WTC11 (cell line): ENCODE results near the gene DISC1.

Source experiments
- CREB1 ChIP-seq: sonication (generic); formaldehyde crosslinking; IDR thresholded peaks from 2 replicates; pipeline ENCODE4 v1.8.0; 2023; ENCODE audit warnings: mild to moderate bottlenecking, missing genetic modification reagents
- CREM ChIP-seq: sonication (generic); formaldehyde crosslinking; IDR thresholded peaks from 2 replicates; pipeline ENCODE4 v1.8.1; 2022; ENCODE audit warnings: mild to moderate bottlenecking, missing genetic modification reagents, moderate library complexity
- ELF4 ChIP-seq: sonication (generic); formaldehyde crosslinking; IDR thresholded peaks from 2 replicates; pipeline ENCODE4 v1.8.1; 2022; ENCODE audit warnings: low read depth, mild to moderate bottlenecking, moderate library complexity, missing genetic modification reagents
- TP53 ChIP-seq: sonication (generic); formaldehyde crosslinking; IDR thresholded peaks from 2 replicates; pipeline ENCODE4 v1.8.1; 2023; ENCODE audit warnings: mild to moderate bottlenecking, missing genetic modification reagents
- ZNF121 ChIP-seq: sonication (generic); formaldehyde crosslinking; IDR thresholded peaks from 2 replicates; pipeline ENCODE4 v1.8.0; 2023; ENCODE audit warnings: missing genetic modification reagents
- ZNF416 ChIP-seq: fragments of 250-450 bp; sonication (Bioruptor Pico); IDR thresholded peaks from 2 replicates; pipeline ENCODE4 v1.9.0; 2021; ENCODE audit warnings: mild to moderate bottlenecking, inconsistent platforms
- TF ChIP-seq, protein P1 (sequence below): fragments of 200-600 bp; IDR thresholded peaks from 2 replicates; pipeline ENCODE4 v1.8.0; 2022; ENCODE audit warnings: antibody characterized with exemption
- TF ChIP-seq, protein P2 (sequence below): sonication (generic); formaldehyde crosslinking; IDR thresholded peaks from 2 replicates; pipeline ENCODE4 v1.8.1; 2023; ENCODE audit warnings: mild to moderate bottlenecking, missing genetic modification reagents, borderline replicate concordance
- TF ChIP-seq, protein P3 (sequence below): sonication (generic); formaldehyde crosslinking; IDR thresholded peaks from 2 replicates; pipeline ENCODE4 v1.8.1; 2023; ENCODE audit warnings: mild to moderate bottlenecking, missing genetic modification reagents, moderate library complexity
- TF ChIP-seq, protein P4 (sequence below): sonication (generic); formaldehyde crosslinking; IDR thresholded peaks from 2 replicates; pipeline ENCODE4 v1.8.0; 2022; ENCODE audit warnings: mild to moderate bottlenecking, missing genetic modification reagents
- TF ChIP-seq, protein P5 (sequence below): sonication (generic); formaldehyde crosslinking; IDR thresholded peaks from 2 replicates; pipeline ENCODE4 v1.8.1; 2023; ENCODE audit warnings: mild to moderate bottlenecking, missing genetic modification reagents
- TF ChIP-seq, protein P6 (sequence below): sonication (generic); formaldehyde crosslinking; IDR thresholded peaks from 2 replicates; pipeline ENCODE4 v1.8.1; 2022; ENCODE audit warnings: missing genetic modification reagents, borderline replicate concordance

DNA sequence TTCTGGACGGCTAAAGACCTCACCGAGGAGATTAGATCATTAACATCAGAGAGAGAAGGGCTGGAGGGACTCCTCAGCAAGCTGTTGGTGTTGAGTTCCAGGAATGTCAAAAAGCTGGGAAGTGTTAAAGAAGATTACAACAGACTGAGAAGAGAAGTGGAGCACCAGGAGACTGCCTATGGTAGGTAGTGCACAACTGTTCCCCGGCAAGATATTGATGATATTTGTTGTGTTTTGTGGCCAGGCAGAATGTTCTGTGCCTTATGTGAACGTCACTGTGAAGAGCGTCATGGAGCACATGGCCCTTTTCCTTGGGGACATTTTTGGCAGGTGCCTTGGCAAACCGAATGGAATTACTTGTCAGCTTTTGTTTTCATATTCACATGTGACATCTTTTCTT is 191.7 kb downstream of the DISC1 start:
- TF ChIP-seq, protein P1, sequence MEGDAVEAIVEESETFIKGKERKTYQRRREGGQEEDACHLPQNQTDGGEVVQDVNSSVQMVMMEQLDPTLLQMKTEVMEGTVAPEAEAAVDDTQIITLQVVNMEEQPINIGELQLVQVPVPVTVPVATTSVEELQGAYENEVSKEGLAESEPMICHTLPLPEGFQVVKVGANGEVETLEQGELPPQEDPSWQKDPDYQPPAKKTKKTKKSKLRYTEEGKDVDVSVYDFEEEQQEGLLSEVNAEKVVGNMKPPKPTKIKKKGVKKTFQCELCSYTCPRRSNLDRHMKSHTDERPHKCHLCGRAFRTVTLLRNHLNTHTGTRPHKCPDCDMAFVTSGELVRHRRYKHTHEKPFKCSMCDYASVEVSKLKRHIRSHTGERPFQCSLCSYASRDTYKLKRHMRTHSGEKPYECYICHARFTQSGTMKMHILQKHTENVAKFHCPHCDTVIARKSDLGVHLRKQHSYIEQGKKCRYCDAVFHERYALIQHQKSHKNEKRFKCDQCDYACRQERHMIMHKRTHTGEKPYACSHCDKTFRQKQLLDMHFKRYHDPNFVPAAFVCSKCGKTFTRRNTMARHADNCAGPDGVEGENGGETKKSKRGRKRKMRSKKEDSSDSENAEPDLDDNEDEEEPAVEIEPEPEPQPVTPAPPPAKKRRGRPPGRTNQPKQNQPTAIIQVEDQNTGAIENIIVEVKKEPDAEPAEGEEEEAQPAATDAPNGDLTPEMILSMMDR: no peak
- TF ChIP-seq ELF4 (CRISPR knock-in tag) (no peak), CREB1 (CRISPR knock-in tag) (no peak), ZNF121 (no peak), ZNF416 (CRISPR knock-in tag) (no peak), TP53 (CRISPR knock-in tag) (no peak), CREM (no peak)
- TF ChIP-seq, protein P2, sequence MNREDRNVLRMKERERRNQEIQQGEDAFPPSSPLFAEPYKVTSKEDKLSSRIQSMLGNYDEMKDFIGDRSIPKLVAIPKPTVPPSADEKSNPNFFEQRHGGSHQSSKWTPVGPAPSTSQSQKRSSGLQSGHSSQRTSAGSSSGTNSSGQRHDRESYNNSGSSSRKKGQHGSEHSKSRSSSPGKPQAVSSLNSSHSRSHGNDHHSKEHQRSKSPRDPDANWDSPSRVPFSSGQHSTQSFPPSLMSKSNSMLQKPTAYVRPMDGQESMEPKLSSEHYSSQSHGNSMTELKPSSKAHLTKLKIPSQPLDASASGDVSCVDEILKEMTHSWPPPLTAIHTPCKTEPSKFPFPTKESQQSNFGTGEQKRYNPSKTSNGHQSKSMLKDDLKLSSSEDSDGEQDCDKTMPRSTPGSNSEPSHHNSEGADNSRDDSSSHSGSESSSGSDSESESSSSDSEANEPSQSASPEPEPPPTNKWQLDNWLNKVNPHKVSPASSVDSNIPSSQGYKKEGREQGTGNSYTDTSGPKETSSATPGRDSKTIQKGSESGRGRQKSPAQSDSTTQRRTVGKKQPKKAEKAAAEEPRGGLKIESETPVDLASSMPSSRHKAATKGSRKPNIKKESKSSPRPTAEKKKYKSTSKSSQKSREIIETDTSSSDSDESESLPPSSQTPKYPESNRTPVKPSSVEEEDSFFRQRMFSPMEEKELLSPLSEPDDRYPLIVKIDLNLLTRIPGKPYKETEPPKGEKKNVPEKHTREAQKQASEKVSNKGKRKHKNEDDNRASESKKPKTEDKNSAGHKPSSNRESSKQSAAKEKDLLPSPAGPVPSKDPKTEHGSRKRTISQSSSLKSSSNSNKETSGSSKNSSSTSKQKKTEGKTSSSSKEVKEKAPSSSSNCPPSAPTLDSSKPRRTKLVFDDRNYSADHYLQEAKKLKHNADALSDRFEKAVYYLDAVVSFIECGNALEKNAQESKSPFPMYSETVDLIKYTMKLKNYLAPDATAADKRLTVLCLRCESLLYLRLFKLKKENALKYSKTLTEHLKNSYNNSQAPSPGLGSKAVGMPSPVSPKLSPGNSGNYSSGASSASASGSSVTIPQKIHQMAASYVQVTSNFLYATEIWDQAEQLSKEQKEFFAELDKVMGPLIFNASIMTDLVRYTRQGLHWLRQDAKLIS (CRISPR knock-in tag): no peak
- TF ChIP-seq, protein P3, sequence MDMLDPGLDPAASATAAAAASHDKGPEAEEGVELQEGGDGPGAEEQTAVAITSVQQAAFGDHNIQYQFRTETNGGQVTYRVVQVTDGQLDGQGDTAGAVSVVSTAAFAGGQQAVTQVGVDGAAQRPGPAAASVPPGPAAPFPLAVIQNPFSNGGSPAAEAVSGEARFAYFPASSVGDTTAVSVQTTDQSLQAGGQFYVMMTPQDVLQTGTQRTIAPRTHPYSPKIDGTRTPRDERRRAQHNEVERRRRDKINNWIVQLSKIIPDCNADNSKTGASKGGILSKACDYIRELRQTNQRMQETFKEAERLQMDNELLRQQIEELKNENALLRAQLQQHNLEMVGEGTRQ (CRISPR knock-in tag): no peak
- TF ChIP-seq, protein P4, sequence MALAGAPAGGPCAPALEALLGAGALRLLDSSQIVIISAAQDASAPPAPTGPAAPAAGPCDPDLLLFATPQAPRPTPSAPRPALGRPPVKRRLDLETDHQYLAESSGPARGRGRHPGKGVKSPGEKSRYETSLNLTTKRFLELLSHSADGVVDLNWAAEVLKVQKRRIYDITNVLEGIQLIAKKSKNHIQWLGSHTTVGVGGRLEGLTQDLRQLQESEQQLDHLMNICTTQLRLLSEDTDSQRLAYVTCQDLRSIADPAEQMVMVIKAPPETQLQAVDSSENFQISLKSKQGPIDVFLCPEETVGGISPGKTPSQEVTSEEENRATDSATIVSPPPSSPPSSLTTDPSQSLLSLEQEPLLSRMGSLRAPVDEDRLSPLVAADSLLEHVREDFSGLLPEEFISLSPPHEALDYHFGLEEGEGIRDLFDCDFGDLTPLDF (CRISPR knock-in tag): no peak
- TF ChIP-seq, protein P5, sequence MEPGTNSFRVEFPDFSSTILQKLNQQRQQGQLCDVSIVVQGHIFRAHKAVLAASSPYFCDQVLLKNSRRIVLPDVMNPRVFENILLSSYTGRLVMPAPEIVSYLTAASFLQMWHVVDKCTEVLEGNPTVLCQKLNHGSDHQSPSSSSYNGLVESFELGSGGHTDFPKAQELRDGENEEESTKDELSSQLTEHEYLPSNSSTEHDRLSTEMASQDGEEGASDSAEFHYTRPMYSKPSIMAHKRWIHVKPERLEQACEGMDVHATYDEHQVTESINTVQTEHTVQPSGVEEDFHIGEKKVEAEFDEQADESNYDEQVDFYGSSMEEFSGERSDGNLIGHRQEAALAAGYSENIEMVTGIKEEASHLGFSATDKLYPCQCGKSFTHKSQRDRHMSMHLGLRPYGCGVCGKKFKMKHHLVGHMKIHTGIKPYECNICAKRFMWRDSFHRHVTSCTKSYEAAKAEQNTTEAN: no peak
- TF ChIP-seq, protein P6, sequence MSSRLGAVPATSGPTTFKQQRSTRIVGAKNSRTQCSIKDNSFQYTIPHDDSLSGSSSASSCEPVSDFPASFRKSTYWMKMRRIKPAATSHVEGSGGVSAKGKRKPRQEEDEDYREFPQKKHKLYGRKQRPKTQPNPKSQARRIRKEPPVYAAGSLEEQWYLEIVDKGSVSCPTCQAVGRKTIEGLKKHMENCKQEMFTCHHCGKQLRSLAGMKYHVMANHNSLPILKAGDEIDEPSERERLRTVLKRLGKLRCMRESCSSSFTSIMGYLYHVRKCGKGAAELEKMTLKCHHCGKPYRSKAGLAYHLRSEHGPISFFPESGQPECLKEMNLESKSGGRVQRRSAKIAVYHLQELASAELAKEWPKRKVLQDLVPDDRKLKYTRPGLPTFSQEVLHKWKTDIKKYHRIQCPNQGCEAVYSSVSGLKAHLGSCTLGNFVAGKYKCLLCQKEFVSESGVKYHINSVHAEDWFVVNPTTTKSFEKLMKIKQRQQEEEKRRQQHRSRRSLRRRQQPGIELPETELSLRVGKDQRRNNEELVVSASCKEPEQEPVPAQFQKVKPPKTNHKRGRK (CRISPR knock-in tag): no peak
